Smooth muscle cell (in vitro differentiated cells): Measurements from ENCODE around the gene ATF2. TPM values are rescaled to one million over a fixed set of nuclear protein-coding genes. Genes with fewer than 3 reads are reported as not detected.
A peak's percentile ranks its signal among the peaks of the same experiment; 100 is the strongest.

Experiments
- DNase-seq: peaks from one replicate; lab custom pipeline; 2025; ENCODE audit not compliant: unreplicated experiment; lab: John Stamatoyannopoulos, UW
- H2AFZ ChIP-seq: fragments of 200-600 bp; sonication (generic); 2 replicates; pipeline ENCODE4 v1.6.0; 2016; ENCODE audit warnings: antibody characterized with exemption, low read depth, mild to moderate bottlenecking
- H3F3A ChIP-seq: fragments of 200-600 bp; sonication (generic); 2 replicates; pipeline ENCODE4 v1.6.0; 2017; ENCODE audit warnings: antibody characterized with exemption, low read depth
- H3K27ac ChIP-seq: fragments of 200-600 bp; sonication (generic); 2 replicates; pipeline ENCODE4 v1.5.1; 2016; ENCODE audit warnings: low read depth, mild to moderate bottlenecking
- H3K27me3 ChIP-seq: fragments of 200-600 bp; sonication (generic); 2 replicates; pipeline ENCODE4 v1.6.1; 2016; ENCODE audit warnings: low read depth, mild to moderate bottlenecking
- H3K36me3 ChIP-seq: fragments of 200-600 bp; sonication (generic); 2 replicates; pipeline ENCODE4 v1.5.1; 2016; ENCODE audit warnings: low read depth
- H3K4me1 ChIP-seq: fragments of 200-600 bp; sonication (generic); 2 replicates; pipeline ENCODE4 v1.5.1; 2016; ENCODE audit warnings: low read depth
- H3K4me2 ChIP-seq: fragments of 200-600 bp; sonication (generic); 2 replicates; pipeline ENCODE4 v1.6.0; 2016; ENCODE audit warnings: mild to moderate bottlenecking
- H3K4me3 ChIP-seq: fragments of 200-600 bp; sonication (generic); 2 replicates; pipeline ENCODE4 v1.5.1; 2016; ENCODE audit warnings: mild to moderate bottlenecking
- H3K79me2 ChIP-seq: fragments of 200-600 bp; sonication (generic); 2 replicates; pipeline ENCODE4 v1.6.0; 2016; ENCODE audit warnings: low read depth, mild to moderate bottlenecking
- H3K9ac ChIP-seq: fragments of 200-600 bp; sonication (generic); 2 replicates; pipeline ENCODE4 v1.6.0; 2016; ENCODE audit warnings: low read depth
- H3K9me3 ChIP-seq: fragments of 200-600 bp; sonication (generic); replicated peaks from 2 replicates; pipeline ENCODE4 v1.5.1; 2016; ENCODE audit warnings: low read depth
- H4K20me1 ChIP-seq: fragments of 200-600 bp; sonication (generic); 2 replicates; pipeline ENCODE4 v1.6.0; 2016; ENCODE audit warnings: low read depth
- CTCF ChIP-seq: fragments of 200-600 bp; sonication (generic); IDR thresholded peaks from 2 replicates; pipeline ENCODE4 v1.5.1; 2017; ENCODE audit warnings: borderline replicate concordance, mild to moderate bottlenecking, antibody characterized with exemption; ENCODE audit not compliant: insufficient read depth, poor library complexity, severe bottlenecking
- WGBS: methylation state at CpG from one replicate; pipeline ENCODE4 v1.1.7; 2016; ENCODE audit warnings: low lambda C conversion rate; 5-methylcytosine and 5-hydroxymethylcytosine counted together
- polyA plus RNA-seq: library from polyadenylated mRNA; unstranded; fragments of >200 nt; fragmentation: Nextera tagmentation; extraction: Ambion mirVana; gene quantifications from 2 replicates; pipeline ENCODE4 v1.2.1, GENCODE V29; 2016
- total RNA-seq: library from RNA; depleted of rRNA; stranded (reverse); fragments of >200 nt; gene quantifications from 2 replicates; pipeline ENCODE4 v1.2.3, GENCODE V29; 2014

The ATF2 gene
- total and polyA plus RNA-seq, 2 experiments from 2014 or later, result 28.0 to 59.6 TPM

GRCh38 chr2:175027755-175028154 is 140.2 kb downstream of the ATF2 start:
- H3K4me3 ChIP-seq, result no peak overlapping the region
- TF ChIP-seq CTCF, result no peak
- WGBS, result 99% methylated on average over 3 of the region's 3 CpGs
- H4K20me1 ChIP-seq, result no peaks in the 10 kb centered on the region
- no peaks in the 10 kb centered on the region for H3K36me3 ChIP-seq
- no peak for DNase-seq
- H2AFZ ChIP-seq, result no peak overlapping the region
- no peaks in the 10 kb centered on the region for H3K79me2 ChIP-seq
- H3K4me2 ChIP-seq, result peak overlapping the region; percentile 78
- H3K4me1 ChIP-seq, result peaks cover 17% of the 10 kb centered on the region
- peak overlapping the region; percentile 43 for H3K27ac ChIP-seq
- H3K9me3 ChIP-seq, result no peaks in the 10 kb centered on the region
- no peak overlapping the region for H3K9ac ChIP-seq
- no peaks in the 10 kb centered on the region for H3K27me3 ChIP-seq
- H3F3A ChIP-seq, result no peaks in the 10 kb centered on the region

- H3K4me1 ChIP-seq, result peaks cover 17% of the 10 kb centered on the region
- no peak overlapping the region for H3K4me2 ChIP-seq
- no peak overlapping the region for H3K4me3 ChIP-seq
- H3F3A ChIP-seq, result no peaks in the 10 kb centered on the region
- H3K9me3 ChIP-seq, result no peaks in the 10 kb centered on the region
- no peak overlapping the region for H3K9ac ChIP-seq
- 98% methylated on average over 2 of the region's 2 CpGs for WGBS
- no peak for DNase-seq
- no peaks in the 10 kb centered on the region for H3K79me2 ChIP-seq
- H4K20me1 ChIP-seq, result no peaks in the 10 kb centered on the region
- no peaks in the 10 kb centered on the region for H3K36me3 ChIP-seq
- H3K27me3 ChIP-seq, result no peaks in the 10 kb centered on the region
- no peak overlapping the region for H3K27ac ChIP-seq
- no peak overlapping the region for H2AFZ ChIP-seq
- TF ChIP-seq CTCF, result no peak
Observed at GRCh38 chr2:175026385-175026784, 141.6 kb downstream of the ATF2 start.

- H3K27ac ChIP-seq, result no peak overlapping the region
- no peaks in the 10 kb centered on the region for H3F3A ChIP-seq
- no peak overlapping the region for H2AFZ ChIP-seq
- WGBS, result 100% methylated on average over 1 of the region's 1 CpG
- H3K79me2 ChIP-seq, result no peaks in the 10 kb centered on the region
- H3K4me2 ChIP-seq, result no peak overlapping the region
- peaks cover 17% of the 10 kb centered on the region for H3K4me1 ChIP-seq
- H3K27me3 ChIP-seq, result no peaks in the 10 kb centered on the region
- no peak overlapping the region for H3K4me3 ChIP-seq
- no peak for TF ChIP-seq CTCF
- no peak for DNase-seq
- H4K20me1 ChIP-seq, result no peaks in the 10 kb centered on the region
- no peaks in the 10 kb centered on the region for H3K9me3 ChIP-seq
- no peak overlapping the region for H3K9ac ChIP-seq
- no peaks in the 10 kb centered on the region for H3K36me3 ChIP-seq
Observed at GRCh38 chr2:175025946-175026345, 142.1 kb downstream of the ATF2 start.

- H3K9ac ChIP-seq, result no peak overlapping the region
Observed at GRCh38 chr2:175025233-175025632, 142.8 kb downstream of the ATF2 start.

More at GRCh38 chr2:175025233-175025632, 142.8 kb downstream of the ATF2 start:
- Histone ChIP-seq H3K27ac (no peak overlapping the region), H3K4me2 (no peak overlapping the region), H4K20me1 (no peaks in the 10 kb centered on the region), H2AFZ (no peak overlapping the region), H3K9me3 (no peaks in the 10 kb centered on the region), H3K27me3 (no peaks in the 10 kb centered on the region), H3F3A (no peaks in the 10 kb centered on the region), H3K36me3 (no peaks in the 10 kb centered on the region), H3K4me3 (no peak overlapping the region), H3K4me1 (peaks cover 17% of the 10 kb centered on the region), H3K79me2 (no peaks in the 10 kb centered on the region)
- no peak for DNase-seq
- TF ChIP-seq CTCF, result no peak
- WGBS, result 97% methylated on average over 3 of the region's 3 CpGs
